ENCODE measurements around the gene SLC17A9. TPM values are rescaled to one million over a fixed set of nuclear protein-coding genes. Genes with fewer than 3 reads are reported as not detected.

The SLC17A9 gene
- total and polyA plus RNA-seq, 12 donors: 0.17 to 69.1 (median 2.9) TPM

GRCh38 chr20:62978561-62978943 lies 26.0 kb downstream of the SLC17A9 start:
- intact Hi-C loops (cut with DNase I): no loop called here
- H3K27ac ChIP-seq: no peak overlapping the region
- H3K4me1 ChIP-seq (replicated peaks in 1 of 2): no peaks in the 10 kb centered on the region
- no peak for DNase-seq
- no peaks in the 10 kb centered on the region for H3K36me3 ChIP-seq (replicated peaks in 1 of 2)
- no peaks in the 10 kb centered on the region for H3K9me3 ChIP-seq (replicated peaks in 1 of 3)
- peaks cover 78% of the 10 kb centered on the region for H3K27me3 ChIP-seq
- H3K4me3 ChIP-seq: no peak overlapping the region
- 53 to 65% (median 54%) methylated on average over 11 to 13 of the region's 13 CpGs; no CpG with 5 or more reads in 1 of the 4 donors for WGBS, 4 donors
- TF ChIP-seq, protein P1, sequence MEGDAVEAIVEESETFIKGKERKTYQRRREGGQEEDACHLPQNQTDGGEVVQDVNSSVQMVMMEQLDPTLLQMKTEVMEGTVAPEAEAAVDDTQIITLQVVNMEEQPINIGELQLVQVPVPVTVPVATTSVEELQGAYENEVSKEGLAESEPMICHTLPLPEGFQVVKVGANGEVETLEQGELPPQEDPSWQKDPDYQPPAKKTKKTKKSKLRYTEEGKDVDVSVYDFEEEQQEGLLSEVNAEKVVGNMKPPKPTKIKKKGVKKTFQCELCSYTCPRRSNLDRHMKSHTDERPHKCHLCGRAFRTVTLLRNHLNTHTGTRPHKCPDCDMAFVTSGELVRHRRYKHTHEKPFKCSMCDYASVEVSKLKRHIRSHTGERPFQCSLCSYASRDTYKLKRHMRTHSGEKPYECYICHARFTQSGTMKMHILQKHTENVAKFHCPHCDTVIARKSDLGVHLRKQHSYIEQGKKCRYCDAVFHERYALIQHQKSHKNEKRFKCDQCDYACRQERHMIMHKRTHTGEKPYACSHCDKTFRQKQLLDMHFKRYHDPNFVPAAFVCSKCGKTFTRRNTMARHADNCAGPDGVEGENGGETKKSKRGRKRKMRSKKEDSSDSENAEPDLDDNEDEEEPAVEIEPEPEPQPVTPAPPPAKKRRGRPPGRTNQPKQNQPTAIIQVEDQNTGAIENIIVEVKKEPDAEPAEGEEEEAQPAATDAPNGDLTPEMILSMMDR (IDR thresholded peaks at IDR 0.05): no peak
- no peak for TF ChIP-seq POLR2A (IDR thresholded peaks at IDR 0.05)

DNA sequence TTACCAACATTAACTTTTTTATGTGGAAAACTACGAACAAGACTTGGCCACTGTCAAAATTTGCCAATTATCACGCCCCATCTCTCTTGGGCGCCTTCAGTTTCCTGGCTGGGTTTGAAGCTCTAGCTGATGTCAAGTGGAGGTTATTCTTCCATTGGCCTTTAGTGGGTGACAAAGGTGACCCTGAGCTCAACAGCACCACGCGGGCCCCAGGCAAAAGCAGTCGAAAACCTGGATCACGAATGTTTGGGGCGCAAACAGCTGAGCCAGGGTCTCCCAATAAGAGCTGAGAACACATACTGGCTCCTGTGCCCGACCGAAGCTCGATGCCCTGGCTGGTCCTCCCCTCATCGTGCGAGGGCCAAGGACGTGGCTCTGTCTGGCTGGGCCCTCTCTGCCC lies 26.8 kb downstream of the SLC17A9 start:
- Histone ChIP-seq H3K4me1 (replicated peaks in 1 of 2) (no peaks in the 10 kb centered on the region), H3K27me3 (peaks cover 73% of the 10 kb centered on the region), H3K27ac (no peak overlapping the region), H3K9me3 (replicated peaks in 1 of 3) (no peaks in the 10 kb centered on the region), H3K36me3 (replicated peaks in 1 of 2) (no peaks in the 10 kb centered on the region), H3K4me3 (no peak overlapping the region)
- no peak for TF ChIP-seq POLR2A (IDR thresholded peaks at IDR 0.05)
- TF ChIP-seq, protein P1 (IDR thresholded peaks at IDR 0.05): no peak
- 59 to 80% (median 75%) methylated on average over 6 to 14 of the region's 14 CpGs for WGBS, 4 donors
- no peak for DNase-seq
- intact Hi-C loops (cut with DNase I): no loop called here

- H3K27me3 ChIP-seq: peaks cover 67% of the 10 kb centered on the region
- 21 to 30% (median 27%) methylated on average over 2 to 19 of the region's 19 CpGs for WGBS, 4 donors
Measured at GRCh38 chr20:62979876-62980373, 27.4 kb downstream of the SLC17A9 start.

GRCh38 chr20:62980380-62980960 lies 28.0 kb downstream of the SLC17A9 start:
- H3K27me3 ChIP-seq: peaks cover 61% of the 10 kb centered on the region
- H3K9me3 ChIP-seq (replicated peaks in 1 of 3): no peaks in the 10 kb centered on the region
- H3K4me1 ChIP-seq (replicated peaks in 1 of 2): no peaks in the 10 kb centered on the region
- no peak overlapping the region for H3K4me3 ChIP-seq
- no peak for TF ChIP-seq POLR2A (IDR thresholded peaks at IDR 0.05)
- TF ChIP-seq, protein P1 (IDR thresholded peaks at IDR 0.05): no peak
- WGBS, 4 donors: 45 to 54% (median 50%) methylated on average over 19 of the region's 19 CpGs
- H3K36me3 ChIP-seq (replicated peaks in 1 of 2): no peaks in the 10 kb centered on the region
- DNase-seq: no peak
- H3K27ac ChIP-seq: no peak overlapping the region
- intact Hi-C loops (cut with DNase I): no loop called here

More at GRCh38 chr20:62979876-62980373, 27.4 kb downstream of the SLC17A9 start:
- H3K4me1 ChIP-seq (replicated peaks in 1 of 2): no peaks in the 10 kb centered on the region
- no peak overlapping the region for H3K27ac ChIP-seq
- intact Hi-C loops (cut with DNase I): no loop called here
- no peak overlapping the region for H3K4me3 ChIP-seq
- H3K9me3 ChIP-seq (replicated peaks in 1 of 3): no peaks in the 10 kb centered on the region
- DNase-seq: no peak
- H3K36me3 ChIP-seq (replicated peaks in 1 of 2): no peaks in the 10 kb centered on the region
- TF ChIP-seq, protein P1 (IDR thresholded peaks at IDR 0.05): no peak
- no peak for TF ChIP-seq POLR2A (IDR thresholded peaks at IDR 0.05)

Data from adrenal gland (tissue), 12 donors.